Stimulated activated CD8-positive, alpha-beta memory T cell treated with anti-CD3 and anti-CD28 coated beads, Interleukin-15, amount 100 ng/mL, for 4 hours (primary cell): ENCODE results near the gene REXO1.
A peak's percentile ranks its signal among the peaks of the same experiment; 100 is the strongest.

Experiments used
- DNase-seq, 2 donors: peaks; one replicate each; pipeline ENCODE4 v3.0.0-alpha.2; 2020; ENCODE audit warnings: low read depth in 2 of 2

REXO1 gene

DNA sequence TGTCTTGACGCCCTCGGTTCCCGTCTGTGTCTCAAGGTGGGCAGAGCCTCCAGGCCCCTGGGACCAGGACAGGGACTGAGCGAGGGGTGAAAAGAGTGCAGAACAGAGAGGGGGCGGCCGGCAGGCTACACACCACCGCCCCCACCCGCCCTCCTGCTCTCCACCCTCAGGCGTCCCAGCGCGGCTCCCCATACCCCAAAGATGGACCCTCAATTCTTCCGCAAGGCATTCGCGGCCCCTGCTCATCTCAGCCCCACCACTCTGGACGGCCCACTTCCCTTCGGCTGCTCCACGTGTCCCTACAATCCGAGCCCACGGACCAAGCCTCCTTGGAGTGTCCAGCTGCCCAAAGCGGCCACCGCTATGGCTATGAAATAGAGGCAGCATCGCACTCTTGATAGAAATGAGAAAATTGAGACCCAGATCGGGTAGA lies 13.3 kb upstream of the REXO1 start:
- DNase-seq: no peak

- DNase-seq: no peak
These were observed 12.7 kb upstream of the REXO1 start for GRCh38 chr19:1860821-1861598.

DNA sequence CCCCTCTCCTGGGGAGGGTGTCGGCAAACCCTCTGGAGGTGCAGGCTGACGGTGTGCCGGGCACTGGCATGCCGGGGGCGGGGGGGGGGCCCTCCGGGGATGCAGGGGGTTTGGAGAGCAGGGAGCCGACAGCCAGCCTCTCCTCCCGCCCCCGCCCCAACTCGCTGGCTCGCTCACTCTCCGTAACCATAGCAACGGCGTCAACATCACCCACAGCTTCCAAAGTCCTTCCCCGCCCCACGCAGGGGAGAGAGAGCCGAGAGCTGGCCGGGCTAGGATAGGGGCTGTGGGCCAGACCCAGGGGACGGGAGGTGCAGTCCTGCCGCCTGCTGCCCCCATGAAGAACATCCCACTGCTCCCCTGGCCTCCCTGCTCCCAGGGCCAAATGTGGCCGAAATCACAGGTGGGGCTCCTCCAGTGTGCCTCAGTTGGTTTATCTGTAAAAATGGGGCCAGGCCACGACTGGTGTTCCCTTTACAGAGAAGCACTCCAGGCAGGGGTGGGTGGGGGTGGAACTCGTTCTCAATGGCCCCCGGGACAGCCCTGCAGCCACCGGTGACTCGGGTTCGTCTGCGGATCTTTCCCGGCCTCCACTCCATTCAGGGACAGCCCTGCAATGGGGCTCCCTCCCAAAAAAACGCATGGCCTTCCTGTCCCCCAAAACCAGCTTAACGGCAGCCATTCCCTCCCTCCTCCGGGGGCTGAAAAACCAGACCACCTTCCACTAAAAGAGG lies 11.9 kb upstream of the REXO1 start:
- no peak for DNase-seq

GRCh38 chr19:1859331-1859781 lies 11.1 kb upstream of the REXO1 start:
- DNase-seq: no peak

GRCh38 chr19:1858412-1859081 lies 10.3 kb upstream of the REXO1 start:
- DNase-seq: no peak

DNA sequence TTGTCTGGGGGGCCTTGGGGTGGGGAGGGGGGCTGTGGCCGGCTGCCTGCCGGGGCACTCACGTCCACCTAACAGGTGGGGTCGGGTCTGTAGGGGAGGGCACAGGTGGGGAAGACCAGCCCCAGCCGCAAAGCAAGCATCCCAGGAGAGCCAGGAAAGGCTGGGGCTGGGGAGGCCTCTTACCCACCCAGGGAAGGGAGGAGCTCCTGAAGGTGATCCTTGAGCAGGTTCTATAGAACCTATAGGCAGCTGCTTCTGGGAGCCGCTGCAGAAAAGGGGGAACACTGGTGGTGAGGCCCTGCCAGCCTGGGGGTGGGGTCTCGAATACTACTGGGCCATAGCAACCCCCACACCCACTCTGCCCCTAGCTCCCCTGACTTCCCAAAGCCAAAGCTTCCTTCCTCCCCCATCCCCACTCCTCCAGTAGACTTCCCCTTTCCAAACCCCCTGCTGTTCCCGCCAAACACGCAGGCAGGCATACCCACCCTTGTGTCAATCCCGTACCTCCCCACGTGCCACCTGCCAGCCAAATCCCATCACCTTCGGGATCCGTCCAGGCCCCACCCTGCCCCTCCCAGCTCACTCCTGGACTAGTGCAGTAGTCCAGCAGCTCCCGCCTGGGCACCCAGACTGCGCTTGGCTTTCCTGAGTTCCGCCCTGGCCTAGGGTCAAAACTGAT lies 9.5 kb upstream of the REXO1 start:
- no peak for DNase-seq

GRCh38 chr19:1856698-1857603 lies 8.7 kb upstream of the REXO1 start:
- peak; percentile 40 to 46 for DNase-seq

DNA sequence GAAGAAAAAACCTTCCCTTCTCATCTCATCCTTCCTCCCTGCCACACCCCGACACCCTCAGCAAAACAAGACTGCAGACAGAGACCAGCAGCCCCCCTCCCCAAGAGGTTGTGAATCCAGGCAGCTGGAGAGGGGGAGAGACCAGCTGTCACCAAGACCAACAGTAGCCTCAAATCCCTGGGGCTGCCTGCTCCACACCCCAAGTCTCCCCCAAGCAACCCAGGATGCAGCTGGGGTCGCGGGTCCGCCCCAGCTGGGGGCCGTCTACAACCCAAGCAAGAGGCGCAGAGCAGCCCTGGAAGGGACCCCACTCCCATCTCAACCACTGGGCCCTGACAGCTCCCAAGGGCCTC lies 8.0 kb upstream of the REXO1 start:
- DNase-seq: no peak

DNA sequence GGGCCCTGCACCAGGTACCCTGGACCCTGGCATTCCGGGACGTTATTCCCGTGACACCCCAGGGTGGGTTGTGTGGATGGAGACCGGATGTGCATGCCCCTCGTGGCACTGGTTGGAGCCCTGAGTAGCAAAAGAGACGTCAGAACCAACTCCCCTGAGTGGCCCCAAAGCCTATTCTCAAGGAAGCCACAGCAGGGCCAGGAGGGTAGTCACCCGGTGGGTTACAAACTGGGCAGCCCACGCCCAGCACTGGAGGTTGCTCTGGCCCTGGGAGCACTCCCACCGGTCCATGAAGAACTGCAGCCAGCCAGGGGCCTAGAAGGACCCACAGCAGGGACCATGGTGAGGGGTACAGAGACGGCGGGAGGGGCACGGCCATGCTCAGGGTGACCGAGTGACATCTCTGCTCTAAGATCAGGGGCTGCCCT lies 7.6 kb upstream of the REXO1 start:
- DNase-seq: no peak

DNA sequence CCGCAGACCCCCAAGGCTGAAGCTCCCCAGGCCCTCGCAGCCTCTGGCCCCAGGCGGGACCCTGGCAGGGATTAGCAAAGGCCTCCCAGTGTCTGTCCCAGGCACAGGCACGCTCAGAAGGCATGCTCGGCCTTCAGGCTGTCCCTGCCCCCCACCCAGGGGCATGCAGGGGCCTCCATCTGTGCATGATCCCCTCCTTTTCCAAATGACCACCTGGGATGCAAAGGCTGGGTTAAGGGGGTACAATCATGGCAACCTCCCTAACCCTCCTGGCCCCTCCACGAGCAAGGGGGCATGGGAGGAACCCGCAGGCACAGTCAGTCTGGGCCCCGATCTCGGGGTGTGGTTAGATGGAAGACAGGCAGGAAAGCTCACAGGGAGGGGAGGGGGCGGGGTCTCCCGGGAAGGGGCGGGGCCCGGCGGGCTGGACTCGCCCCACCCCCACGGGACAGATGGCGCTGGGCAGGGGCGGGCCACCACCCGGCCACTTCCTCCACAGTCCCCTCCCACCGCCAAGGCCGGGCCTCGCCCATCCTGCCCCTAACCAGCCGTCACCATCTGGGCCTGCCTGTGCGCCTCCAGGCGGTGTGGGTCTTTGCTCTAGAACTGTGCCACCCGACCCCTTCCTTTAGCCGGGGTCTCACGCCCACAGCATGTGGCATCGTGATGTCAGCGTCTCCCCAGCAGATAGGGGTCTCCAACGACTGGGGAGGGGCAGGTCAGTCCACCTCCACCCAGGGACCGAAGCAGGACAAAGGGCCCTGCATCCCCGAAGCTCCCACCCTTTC lies 7.0 kb upstream of the REXO1 start:
- peak; percentile 45 to 46 for DNase-seq

GRCh38 chr19:1854542-1855039 lies 6.3 kb upstream of the REXO1 start:
- DNase-seq: no peak

GRCh38 chr19:1854039-1854541 lies 5.8 kb upstream of the REXO1 start:
- no peak for DNase-seq

DNA sequence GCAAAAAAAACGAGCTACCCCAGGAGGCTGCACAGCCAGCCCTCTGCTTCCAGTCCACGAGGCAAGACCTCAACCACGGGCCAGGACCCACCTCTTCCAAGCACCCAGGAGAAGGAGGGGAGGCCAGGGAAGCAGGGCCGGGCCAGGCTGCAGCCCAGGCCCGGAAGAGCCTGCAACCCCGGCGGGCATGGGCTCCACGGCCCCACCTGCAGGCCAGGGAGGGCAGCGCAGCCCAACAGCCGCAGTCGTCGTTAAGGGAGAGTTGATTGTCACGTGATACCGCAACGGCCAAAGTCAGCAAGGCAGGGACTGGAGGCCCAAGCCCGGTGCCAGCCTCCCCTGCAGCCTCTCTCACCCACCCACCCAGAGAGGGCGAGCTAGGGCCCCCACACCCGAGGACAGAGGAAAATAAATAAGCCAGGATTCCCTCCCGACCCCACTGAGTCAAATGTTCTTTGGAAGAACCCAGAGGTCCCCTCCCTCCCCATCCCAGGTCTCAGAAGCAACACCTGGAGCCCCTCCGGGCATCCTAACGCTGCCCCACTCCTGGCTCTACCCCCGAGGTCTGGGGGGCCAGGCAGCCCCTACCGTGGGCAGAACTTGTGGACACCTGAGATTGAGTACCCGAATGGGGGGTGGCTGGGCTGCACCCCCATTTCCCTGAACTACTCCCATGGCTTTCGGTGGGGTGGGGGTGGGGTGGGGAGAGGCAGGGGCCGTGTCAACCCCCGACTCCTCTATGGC lies 5.2 kb upstream of the REXO1 start:
- peak; percentile 34 to 49 for DNase-seq

DNA sequence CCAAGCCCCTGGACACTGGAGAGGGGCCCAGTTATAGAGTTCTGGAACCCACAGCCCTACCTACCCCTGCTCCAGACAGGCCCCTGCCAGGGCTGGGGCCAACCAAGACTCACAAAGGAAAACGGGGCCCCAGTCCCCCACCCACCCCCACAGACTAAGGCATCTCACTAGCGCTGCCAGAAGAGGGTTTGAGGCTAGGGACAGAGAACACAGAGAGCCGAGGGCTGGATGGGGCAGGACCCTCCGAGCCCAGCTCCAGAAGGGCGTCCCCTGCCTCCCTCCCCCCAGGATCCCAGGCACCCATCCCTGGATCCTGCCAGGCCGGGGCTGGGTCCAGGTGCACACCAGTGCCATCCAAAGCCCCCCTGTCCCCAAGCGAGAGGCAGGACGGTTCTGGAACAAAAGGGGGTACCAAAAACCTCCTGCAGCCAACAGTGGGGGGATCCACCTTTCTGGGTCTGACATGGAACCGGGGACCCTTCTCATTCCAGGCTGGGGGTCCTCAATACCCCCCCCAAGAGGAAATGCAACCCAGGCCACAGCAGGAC lies 4.4 kb upstream of the REXO1 start:
- no peak for DNase-seq

GRCh38 chr19:1851654-1852580 lies 3.6 kb upstream of the REXO1 start:
- DNase-seq: peak; percentile 50 to 58

GRCh38 chr19:1850809-1851653 lies 2.7 kb upstream of the REXO1 start:
- DNase-seq: no peak
